Trophoblast cell (in vitro differentiated cells and primary cell): Measurements from ENCODE around the gene GOLPH3.
"Not testable (repeated sequence)": the region's sequence is repeated elsewhere in the genome, so short reads cannot be mapped to it uniquely, and the experiment has no call there.

Source experiments
- DNase-seq, 2 donors: peaks; one replicate each; pipeline ENCODE4 v3.0.0-alpha.2; 2016
- H2AFZ ChIP-seq: 2 replicates; pipeline ENCODE4 v1.6.1; 2013; ENCODE audit warnings: low read length, moderate library complexity, mild to moderate bottlenecking; ENCODE audit not compliant: insufficient read depth, poor library complexity
- H2AK5ac ChIP-seq: 2 replicates; pipeline ENCODE4 v1.6.1; 2013; ENCODE audit warnings: mild to moderate bottlenecking, low read length
- H2BK120ac ChIP-seq: 2 replicates; pipeline ENCODE4 v1.6.1; 2013; ENCODE audit warnings: low read length, mild to moderate bottlenecking, moderate library complexity; ENCODE audit not compliant: insufficient read depth, poor library complexity
- H2BK12ac ChIP-seq: 2 replicates; pipeline ENCODE4 v1.6.1; 2013; ENCODE audit warnings: mild to moderate bottlenecking, low read length, moderate library complexity
- H2BK5ac ChIP-seq: 2 replicates; pipeline ENCODE4 v1.6.1; 2013; ENCODE audit warnings: low read length, low read depth, moderate library complexity, mild to moderate bottlenecking; ENCODE audit not compliant: poor library complexity
- H3K14ac ChIP-seq: 2 replicates; pipeline ENCODE4 v1.6.1; 2013; ENCODE audit warnings: mild to moderate bottlenecking, low read length
- H3K18ac ChIP-seq: 2 replicates; pipeline ENCODE4 v1.6.1; 2013; ENCODE audit warnings: mild to moderate bottlenecking, low read length
- H3K23ac ChIP-seq: 2 replicates; pipeline ENCODE4 v1.6.1; 2013; ENCODE audit warnings: low read length
- H3K27ac ChIP-seq: 2 replicates; pipeline ENCODE4 v1.5.1; 2013; ENCODE audit warnings: low read depth, mild to moderate bottlenecking, inconsistent platforms, low read length, moderate library complexity
- H3K27me3 ChIP-seq: 2 replicates; pipeline ENCODE4 v1.6.1; 2013; ENCODE audit warnings: inconsistent platforms, mild to moderate bottlenecking, low read length, moderate library complexity; ENCODE audit not compliant: insufficient read depth
- H3K36me3 ChIP-seq, 2 experiments: 1 replicate in 1 of 2; 2 replicates in 1 of 2; pipeline ENCODE4 v1.6.1; 2013; ENCODE audit warnings: low read length in 2 of 2, mild to moderate bottlenecking in 2 of 2, moderate library complexity in 1 of 2; ENCODE audit not compliant: insufficient read depth in 2 of 2, control insufficient read depth in 1 of 2
- H3K4ac ChIP-seq: 2 replicates; pipeline ENCODE4 v1.6.1; 2013; ENCODE audit warnings: low read depth, mild to moderate bottlenecking, low read length, moderate library complexity
- H3K4me1 ChIP-seq, 2 experiments: 1 replicate in 1 of 2; 2 replicates in 1 of 2; pipeline ENCODE4 v1.6.1; 2013; ENCODE audit warnings: low read length in 2 of 2, mild to moderate bottlenecking in 2 of 2, moderate library complexity in 1 of 2; ENCODE audit not compliant: insufficient read depth in 2 of 2, control insufficient read depth in 1 of 2
- H3K4me2 ChIP-seq: 2 replicates; pipeline ENCODE4 v1.6.1; 2013; ENCODE audit warnings: inconsistent platforms, mild to moderate bottlenecking, low read length, moderate library complexity
- H3K4me3 ChIP-seq: 2 replicates; pipeline ENCODE4 v1.5.1; 2013; ENCODE audit warnings: mild to moderate bottlenecking, low read depth, low read length, inconsistent platforms
- H3K79me1 ChIP-seq: one replicate; pipeline ENCODE4 v1.6.1; 2013; ENCODE audit warnings: low read length
- H3K79me2 ChIP-seq: 2 replicates; pipeline ENCODE4 v1.6.1; 2013; ENCODE audit warnings: low read length, mild to moderate bottlenecking; ENCODE audit not compliant: control insufficient read depth, insufficient read depth, poor library complexity
- H3K9ac ChIP-seq: 2 replicates; pipeline ENCODE4 v1.6.1; 2013; ENCODE audit warnings: mild to moderate bottlenecking, low read length
- H3K9me3 ChIP-seq: 2 replicates; pipeline ENCODE4 v1.6.1; 2013; ENCODE audit warnings: low read depth, mild to moderate bottlenecking, control low read depth, inconsistent platforms, low read length; ENCODE audit not compliant: insufficient read depth
- H4K12ac ChIP-seq: 2 replicates; pipeline ENCODE4 v1.6.1; 2013; ENCODE audit warnings: low read depth, mild to moderate bottlenecking, low read length, moderate library complexity
- H4K8ac ChIP-seq: 2 replicates; pipeline ENCODE4 v1.6.1; 2013; ENCODE audit warnings: low read depth, mild to moderate bottlenecking, low read length, moderate library complexity
- H4K91ac ChIP-seq: one replicate; pipeline ENCODE4 v1.6.1; 2013; ENCODE audit warnings: low read depth, mild to moderate bottlenecking, low read length, moderate library complexity
- WGBS: extraction: QIAGEN DNeasy Blood & Tissue Kit; methylation state at CpG from one replicate; pipeline ENCODE4 v1.1.7; 2013; ENCODE audit warnings: missing lambda C conversion rate; ENCODE audit not compliant: insufficient read length, insufficient coverage; ENCODE audit errors: extremely low coverage; 5-methylcytosine and 5-hydroxymethylcytosine counted together

The GOLPH3 gene

GRCh38 chr5:32123889-32124676, 50.0 kb downstream of the GOLPH3 start:
- Histone ChIP-seq H3K79me2 (peaks cover 1% of the 10 kb centered on the region), H4K8ac (no peak overlapping the region), H3K9ac (no peak overlapping the region), H2AK5ac (no peak overlapping the region), H3K18ac (no peak overlapping the region), H3K9me3 (no peaks in the 10 kb centered on the region), H3K27ac (no peak overlapping the region), H3K23ac (no peak overlapping the region), H3K4me2 (no peak overlapping the region), H4K91ac (no peak overlapping the region), H2BK120ac (no peak overlapping the region), H2BK5ac (no peak overlapping the region), H3K4me3 (no peak overlapping the region), H2BK12ac (no peak overlapping the region), H3K79me1 (no peaks in the 10 kb centered on the region), H3K14ac (no peak overlapping the region), H2AFZ (no peak overlapping the region), H3K4ac (no peak overlapping the region), H4K12ac (no peak overlapping the region), H3K4me1 (no peaks in the 10 kb centered on the region), H3K27me3 (no peaks in the 10 kb centered on the region), H3K36me3 (peaks cover 17 to 27% of the 10 kb centered on the region in 2 experiments)
- no CpG with 5 or more reads among the region's 6 CpGs for WGBS
- no peak for DNase-seq

GRCh38 chr5:32123058-32123805, 50.9 kb downstream of the GOLPH3 start:
- Histone ChIP-seq H3K4me2 (no peak overlapping the region), H4K91ac (no peak overlapping the region), H3K36me3 (peaks cover 17 to 24% of the 10 kb centered on the region in 2 experiments), H3K27me3 (no peaks in the 10 kb centered on the region), H3K27ac (no peak overlapping the region), H3K14ac (no peak overlapping the region), H3K4me3 (no peak overlapping the region), H4K8ac (no peak overlapping the region), H3K18ac (no peak overlapping the region), H3K79me2 (peaks cover 1% of the 10 kb centered on the region), H3K9ac (no peak overlapping the region), H3K4ac (no peak overlapping the region), H2AK5ac (no peak overlapping the region), H4K12ac (no peak overlapping the region), H3K79me1 (no peaks in the 10 kb centered on the region), H2AFZ (no peak overlapping the region), H2BK12ac (no peak overlapping the region), H3K23ac (no peak overlapping the region), H2BK5ac (no peak overlapping the region), H3K4me1 (no peaks in the 10 kb centered on the region), H3K9me3 (no peaks in the 10 kb centered on the region), H2BK120ac (no peak overlapping the region)
- WGBS = no CpG with 5 or more reads among the region's 8 CpGs
- no peak for DNase-seq

GRCh38 chr5:32118922-32119321, 55.2 kb downstream of the GOLPH3 start:
- no CpG with 5 or more reads among the region's 8 CpGs for WGBS
- not testable (repeated sequence) for H2AFZ ChIP-seq, H3K27ac ChIP-seq, DNase-seq, H3K27me3 ChIP-seq, H3K79me2 ChIP-seq, H2BK5ac ChIP-seq, H3K4me3 ChIP-seq, H4K12ac ChIP-seq, H3K4me1 ChIP-seq, H4K8ac ChIP-seq, H3K14ac ChIP-seq, H3K79me1 ChIP-seq, H3K9ac ChIP-seq, H4K91ac ChIP-seq, H2BK120ac ChIP-seq, H2AK5ac ChIP-seq, H3K18ac ChIP-seq, H3K9me3 ChIP-seq, H2BK12ac ChIP-seq, H3K4me2 ChIP-seq, H3K4ac ChIP-seq, H3K23ac ChIP-seq
- H3K36me3 ChIP-seq = peaks cover 14 to 15% of the 10 kb centered on the region in 2 experiments

- Histone ChIP-seq H3K9me3 (no peaks in the 10 kb centered on the region), H2BK5ac (peak overlapping the region; percentile 13), H3K4me2 (no peak overlapping the region), H3K27ac (no peak overlapping the region), H3K18ac (no peak overlapping the region), H2BK12ac (no peak overlapping the region), H3K4me1 (no peaks in the 10 kb centered on the region), H3K27me3 (no peaks in the 10 kb centered on the region), H3K4ac (no peak overlapping the region), H3K14ac (no peak overlapping the region), H3K36me3 (peaks cover 17 to 22% of the 10 kb centered on the region in 2 experiments), H3K9ac (no peak overlapping the region), H4K91ac (no peak overlapping the region), H3K79me1 (no peaks in the 10 kb centered on the region), H3K4me3 (no peak overlapping the region), H2AK5ac (no peak overlapping the region), H4K12ac (no peak overlapping the region), H2BK120ac (no peak overlapping the region), H3K79me2 (peaks cover 1% of the 10 kb centered on the region), H3K23ac (no peak overlapping the region), H4K8ac (no peak overlapping the region), H2AFZ (no peak overlapping the region)
- no CpG with 5 or more reads among the region's 4 CpGs for WGBS
- no peak for DNase-seq
These were observed 57.4 kb downstream of the GOLPH3 start for GRCh38 chr5:32116574-32117313.
